SK-N-SH (cell line): ENCODE measurements around the gene RGSL1. TPM values are rescaled to one million over a fixed set of nuclear protein-coding genes. Genes with fewer than 3 reads are reported as not detected.

Source experiments
- CTCF ChIA-PET: fragments of 300-600, 350-600 bp; formaldehyde crosslinking; extraction: SDS; loops from one replicate; lab custom pipeline; 2021; lab: Yijun Ruan, JAX
- POLR2A ChIA-PET: fragments of 350-600 bp; sonication (Branson Sonifier 250); formaldehyde crosslinking; extraction: SDS; loops from one replicate; lab custom pipeline; 2020; ENCODE audit warnings: antibody characterized with exemption, inconsistent platforms; lab: Yijun Ruan, JAX
- DNase-seq: peaks from one replicate; pipeline ENCODE4 v3.0.0; 2012
- H2AFZ ChIP-seq: fragments of 200-600 bp; sonication (generic); 2 replicates; pipeline ENCODE4 v1.8.1; 2016; ENCODE audit warnings: antibody characterized with exemption, mild to moderate bottlenecking, low read depth
- H3F3A ChIP-seq: fragments of 200-600 bp; sonication (generic); replicated peaks from 2 replicates; pipeline ENCODE3; 2016; ENCODE audit warnings: antibody characterized with exemption, mild to moderate bottlenecking; ENCODE audit not compliant: insufficient read depth
- H3K27ac ChIP-seq, 2 experiments: fragments of 200-500 bp in 1 of 2; fragments of 200-600 bp in 1 of 2; sonication (Bioruptor generic) in 1 of 2; sonication (generic), shearing (Covaris generic) in 1 of 2; 2 replicates each; pipeline versions ENCODE4 v1.5.1 to v1.6.1; 2014 to 2016; ENCODE audit warnings: low read depth in 2 of 2, inconsistent platforms in 1 of 2, low read length in 1 of 2, mild to moderate bottlenecking in 1 of 2, mixed read lengths in 1 of 2
- H3K27me3 ChIP-seq: fragments of 200-600 bp; sonication (generic), shearing (Covaris generic); 2 replicates; pipeline ENCODE4 v1.6.1; 2016; ENCODE audit warnings: mixed run types; ENCODE audit not compliant: insufficient read depth
- H3K36me3 ChIP-seq, 2 experiments: fragments of 200-500 bp in 1 of 2; fragments of 200-600 bp in 1 of 2; sonication (Bioruptor generic) in 1 of 2; sonication (generic) in 1 of 2; replicated peaks in 1 of 2; 2 replicates each; pipeline versions ENCODE3 to v1.5.1; 2014 to 2016; ENCODE audit warnings: low read length in 1 of 2, mild to moderate bottlenecking in 1 of 2; ENCODE audit not compliant: insufficient read depth in 2 of 2, control insufficient read depth in 1 of 2
- H3K4me1 ChIP-seq, 2 experiments: fragments of 200-500 bp in 1 of 2; fragments of 200-600 bp in 1 of 2; sonication (Bioruptor generic) in 1 of 2; sonication (generic), shearing (Covaris generic) in 1 of 2; 2 replicates each; pipeline versions ENCODE4 v1.5.1 to v1.6.1; 2014 to 2016; ENCODE audit warnings: low read depth in 1 of 2, low read length in 1 of 2, mixed run types in 1 of 2; ENCODE audit not compliant: insufficient read depth in 2 of 2, control insufficient read depth in 1 of 2
- H3K4me2 ChIP-seq: fragments of 200-600 bp; sonication (generic), shearing (Covaris generic); 2 replicates; pipeline ENCODE4 v1.6.1; 2017; ENCODE audit warnings: mixed run types
- H3K4me3 ChIP-seq, 2 experiments: fragments of 200-500 bp in 1 of 2; fragments of 200-600 bp in 1 of 2; sonication (Bioruptor generic) in 1 of 2; sonication (generic), shearing (Covaris generic) in 1 of 2; 2 replicates each; pipeline versions ENCODE4 v1.5.1 to v1.8.1; 2014 to 2016; ENCODE audit warnings: low read depth in 2 of 2, inconsistent platforms in 1 of 2, low read length in 1 of 2, mild to moderate bottlenecking in 1 of 2, mixed read lengths in 1 of 2, moderate library complexity in 1 of 2
- H3K79me2 ChIP-seq: fragments of 200-600 bp; sonication (generic); 2 replicates; pipeline ENCODE4 v1.8.1; 2017; ENCODE audit warnings: mild to moderate bottlenecking; ENCODE audit not compliant: insufficient read depth
- H3K9ac ChIP-seq: fragments of 200-600 bp; sonication (generic); 2 replicates; pipeline ENCODE4 v1.6.1; 2017; ENCODE audit warnings: mixed run types
- H3K9me2 ChIP-seq: fragments of 200-600 bp; sonication (generic); 2 replicates; pipeline ENCODE4 v1.6.1; 2017; ENCODE audit warnings: mixed run types
- H3K9me3 ChIP-seq: fragments of 200-600 bp; sonication (generic); 2 replicates; pipeline ENCODE4 v1.6.1; 2017; ENCODE audit warnings: mixed run types, mild to moderate bottlenecking, moderate library complexity
- H4K20me1 ChIP-seq: fragments of 200-600 bp; sonication (generic); 2 replicates; pipeline ENCODE4 v1.6.1; 2017; ENCODE audit warnings: mild to moderate bottlenecking, mixed run types; ENCODE audit not compliant: insufficient read depth
- CHD2 ChIP-seq: fragments of 150-350 bp; IDR thresholded peaks from 2 replicates; pipeline ENCODE4 v1.6.1; 2018; ENCODE audit warnings: low read length; ENCODE audit not compliant: partially characterized antibody
- FOSL2 ChIP-seq: IDR thresholded peaks from 2 replicates; pipeline ENCODE4 v1.4.0; 2012; ENCODE audit warnings: low read depth, mild to moderate bottlenecking, moderate library complexity, borderline replicate concordance
- FOXJ3 ChIP-seq: sonication (generic); formaldehyde crosslinking; IDR thresholded peaks from 2 replicates; pipeline ENCODE4 v1.5.1; 2020; ENCODE audit warnings: mild to moderate bottlenecking, missing genetic modification reagents
- JUND ChIP-seq: IDR thresholded peaks from 2 replicates; pipeline ENCODE4 v1.4.0; 2012
- NFIC ChIP-seq: IDR thresholded peaks from 2 replicates; pipeline ENCODE4 v1.4.0; 2012; ENCODE audit warnings: borderline replicate concordance
- RCOR1 ChIP-seq: fragments of 150-350 bp; IDR thresholded peaks from 2 replicates; pipeline ENCODE4 v1.6.1; 2017; ENCODE audit warnings: antibody characterized with exemption, low read length
- RFX5 ChIP-seq: IDR thresholded peaks from 2 replicates; pipeline ENCODE4 v1.6.1; 2012; ENCODE audit warnings: mild to moderate bottlenecking, improper control_type of control experiment, low read length
- SMC3 ChIP-seq: IDR thresholded peaks from 2 replicates; pipeline ENCODE4 v1.6.1; 2012; ENCODE audit warnings: low read depth, low read length, improper control_type of control experiment
- YY1 ChIP-seq: IDR thresholded peaks from 2 replicates; pipeline ENCODE4 v1.4.0; 2012; ENCODE audit warnings: low read depth, mild to moderate bottlenecking
- WGBS: methylation state at CpG from one replicate; pipeline ENCODE4 v1.1.6; 2017; ENCODE audit warnings: low lambda C conversion rate; 5-methylcytosine and 5-hydroxymethylcytosine counted together
- polyA plus RNA-seq, 3 experiments: library from polyadenylated mRNA; depleted of rRNA; stranded (reverse); fragments of >200 nt; gene quantifications; 2 replicates each; pipeline ENCODE4 v1.2.3, GENCODE V29; 2012
- TF ChIP-seq, protein P1 (sequence below): fragments of 150-350 bp; IDR thresholded peaks from 2 replicates; pipeline ENCODE4 v1.6.1; 2016; ENCODE audit warnings: mild to moderate bottlenecking, low read depth, low read length

Gene RGSL1
- polyA plus RNA-seq, 1 of the 3 experiments (the other 2 are of a cell fraction), result not detected

- Histone ChIP-seq H3K27me3 (no peaks in the 10 kb centered on the region), H4K20me1 (no peaks in the 10 kb centered on the region), H3K9ac (no peak overlapping the region), H3K9me2 (no peaks in the 10 kb centered on the region), H2AFZ (no peak overlapping the region), H3K36me3 (no peaks in the 10 kb centered on the region), H3F3A (no peaks in the 10 kb centered on the region), H3K27ac (no peak overlapping the region), H3K4me3 (no peak overlapping the region), H3K4me2 (no peak overlapping the region), H3K4me1 (no peaks in the 10 kb centered on the region), H3K9me3 (no peaks in the 10 kb centered on the region), H3K79me2 (no peaks in the 10 kb centered on the region)
- ChIA-PET POLR2A (no interaction called here), CTCF (no interaction called here)
- TF ChIP-seq RFX5 (no peak), NFIC (no peak)
- WGBS, result 39% methylated on average over 3 of the region's 3 CpGs
- DNase-seq, result no peak
These were observed 35.9 kb downstream of the RGSL1 start for GRCh38 chr1:182485861-182486260.

GRCh38 chr1:182488803-182489202, 38.9 kb downstream of the RGSL1 start:
- CTCF ChIA-PET, result no interaction called here
- H3K27ac ChIP-seq, result no peak overlapping the region
- H3K4me3 ChIP-seq, result no peak overlapping the region
- no peaks in the 10 kb centered on the region for H3F3A ChIP-seq
- H2AFZ ChIP-seq, result no peak overlapping the region
- H4K20me1 ChIP-seq, result no peaks in the 10 kb centered on the region
- TF ChIP-seq SMC3 (no peak), YY1 (no peak), CHD2 (no peak), RFX5 (no peak), FOXJ3 (CRISPR knock-in tag) (no peak), RCOR1 (no peak), JUND (no peak)
- TF ChIP-seq, protein P1, sequence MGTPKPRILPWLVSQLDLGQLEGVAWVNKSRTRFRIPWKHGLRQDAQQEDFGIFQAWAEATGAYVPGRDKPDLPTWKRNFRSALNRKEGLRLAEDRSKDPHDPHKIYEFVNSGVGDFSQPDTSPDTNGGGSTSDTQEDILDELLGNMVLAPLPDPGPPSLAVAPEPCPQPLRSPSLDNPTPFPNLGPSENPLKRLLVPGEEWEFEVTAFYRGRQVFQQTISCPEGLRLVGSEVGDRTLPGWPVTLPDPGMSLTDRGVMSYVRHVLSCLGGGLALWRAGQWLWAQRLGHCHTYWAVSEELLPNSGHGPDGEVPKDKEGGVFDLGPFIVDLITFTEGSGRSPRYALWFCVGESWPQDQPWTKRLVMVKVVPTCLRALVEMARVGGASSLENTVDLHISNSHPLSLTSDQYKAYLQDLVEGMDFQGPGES, result no peak
- TF ChIP-seq, all 33 proteins: peak for 0
- POLR2A ChIA-PET, result no interaction called here
- Histone ChIP-seq H3K4me1 (no peaks in the 10 kb centered on the region), H3K79me2 (no peaks in the 10 kb centered on the region), H3K9ac (no peak overlapping the region), H3K9me3 (no peaks in the 10 kb centered on the region), H3K4me2 (no peak overlapping the region), H3K9me2 (no peaks in the 10 kb centered on the region), H3K27me3 (no peaks in the 10 kb centered on the region), H3K36me3 (no peaks in the 10 kb centered on the region)
- WGBS, result 71% methylated on average over 1 of the region's 1 CpG
- DNase-seq, result no peak

- Histone ChIP-seq H3K9me3 (no peaks in the 10 kb centered on the region), H2AFZ (no peak overlapping the region), H4K20me1 (no peaks in the 10 kb centered on the region), H3K9me2 (no peaks in the 10 kb centered on the region), H3K27ac (no peak overlapping the region), H3K79me2 (no peaks in the 10 kb centered on the region), H3K4me3 (no peak overlapping the region), H3K27me3 (no peaks in the 10 kb centered on the region), H3K36me3 (no peaks in the 10 kb centered on the region), H3K4me1 (no peaks in the 10 kb centered on the region), H3F3A (no peaks in the 10 kb centered on the region), H3K9ac (no peak overlapping the region), H3K4me2 (no peak overlapping the region)
- CTCF ChIA-PET, result interaction anchor here (0.6 to 0.7 kb wide), 2 partner anchors 20 to 73 kb away, joined by 3 read pairs; no protein-coding TSS in a partner anchor
- no peak for TF ChIP-seq FOSL2
- no peak for TF ChIP-seq RCOR1
- DNase-seq, result no peak
- POLR2A ChIA-PET, result no interaction called here
- 8% methylated on average over 2 of the region's 2 CpGs for WGBS
These were observed 43.1 kb downstream of the RGSL1 start for GRCh38 chr1:182493063-182493462.
